ENCODE results near the gene FRMPD1.
A peak's percentile ranks its signal among the peaks of the same experiment; 100 is the strongest.

Gene FRMPD1

GRCh38 chr9:37692622-37693221 is 42.0 kb downstream of the FRMPD1 start:
- FAIRE-seq, result no peak
- TF ChIP-seq SPI1 (IDR thresholded peaks at IDR 0.05; ENCODE audit: low read depth, low read length) (no peak), POLR2AphosphoS5 (IDR thresholded peaks at IDR 0.05; ENCODE audit: low read depth, low read length) (no peak), TAF1 (IDR thresholded peaks at IDR 0.05; ENCODE audit: low read depth, low read length) (no peak), POU2F2 (IDR thresholded peaks at IDR 0.05; ENCODE audit: low read depth, low read length) (no peak), PAX5 (IDR thresholded peaks at IDR 0.05; ENCODE audit: insufficient read depth, low read length, severe bottlenecking) (no peak), POLR2A (IDR thresholded peaks at IDR 0.05; ENCODE audit: low read depth, low read length) (no peak)
- DNase-seq (ENCODE audit: insufficient read length, low spot score), result no peak

GRCh38 chr9:37693260-37693659 is 42.5 kb downstream of the FRMPD1 start:
- TF ChIP-seq POLR2AphosphoS5 (IDR thresholded peaks at IDR 0.05; ENCODE audit: low read depth, low read length) (no peak), PAX5 (IDR thresholded peaks at IDR 0.05; ENCODE audit: insufficient read depth, low read length, severe bottlenecking) (no peak), POLR2A (IDR thresholded peaks at IDR 0.05; ENCODE audit: low read depth, low read length) (no peak), TAF1 (IDR thresholded peaks at IDR 0.05; ENCODE audit: low read depth, low read length) (no peak), SPI1 (IDR thresholded peaks at IDR 0.05; ENCODE audit: low read depth, low read length) (no peak), POU2F2 (IDR thresholded peaks at IDR 0.05; ENCODE audit: low read depth, low read length) (no peak)
- DNase-seq (ENCODE audit: insufficient read length, low spot score) (no peak), FAIRE-seq (no peak)

GRCh38 chr9:37694355-37694754 is 43.6 kb downstream of the FRMPD1 start:
- DNase-seq (ENCODE audit: insufficient read length, low spot score) (no peak), FAIRE-seq (no peak)
- TF ChIP-seq TAF1 (IDR thresholded peaks at IDR 0.05; ENCODE audit: low read depth, low read length) (no peak), SPI1 (IDR thresholded peaks at IDR 0.05; ENCODE audit: low read depth, low read length) (no peak), POU2F2 (IDR thresholded peaks at IDR 0.05; ENCODE audit: low read depth, low read length) (no peak), PAX5 (IDR thresholded peaks at IDR 0.05; ENCODE audit: insufficient read depth, low read length, severe bottlenecking) (no peak), POLR2AphosphoS5 (IDR thresholded peaks at IDR 0.05; ENCODE audit: low read depth, low read length) (no peak), POLR2A (IDR thresholded peaks at IDR 0.05; ENCODE audit: low read depth, low read length) (no peak)

- no peak for TF ChIP-seq PAX5 (IDR thresholded peaks at IDR 0.05; ENCODE audit: insufficient read depth, low read length, severe bottlenecking)
- no peak for TF ChIP-seq POU2F2 (IDR thresholded peaks at IDR 0.05; ENCODE audit: low read depth, low read length)
- no peak for TF ChIP-seq SPI1 (IDR thresholded peaks at IDR 0.05; ENCODE audit: low read depth, low read length)
- TF ChIP-seq TAF1 (IDR thresholded peaks at IDR 0.05; ENCODE audit: low read depth, low read length), result no peak
- TF ChIP-seq POLR2A (IDR thresholded peaks at IDR 0.05; ENCODE audit: low read depth, low read length), result no peak
- TF ChIP-seq POLR2AphosphoS5 (IDR thresholded peaks at IDR 0.05; ENCODE audit: low read depth, low read length), result no peak
- DNase-seq (ENCODE audit: insufficient read length, low spot score) (no peak), FAIRE-seq (no peak)
These were observed 45.8 kb downstream of the FRMPD1 start for GRCh38 chr9:37696528-37696927.

GRCh38 chr9:37700131-37700530 is 49.4 kb downstream of the FRMPD1 start:
- TF ChIP-seq PAX5 (IDR thresholded peaks at IDR 0.05; ENCODE audit: insufficient read depth, low read length, severe bottlenecking), result no peak
- TF ChIP-seq POLR2AphosphoS5 (IDR thresholded peaks at IDR 0.05; ENCODE audit: low read depth, low read length), result no peak
- no peak for TF ChIP-seq TAF1 (IDR thresholded peaks at IDR 0.05; ENCODE audit: low read depth, low read length)
- no peak for TF ChIP-seq POLR2A (IDR thresholded peaks at IDR 0.05; ENCODE audit: low read depth, low read length)
- TF ChIP-seq SPI1 (IDR thresholded peaks at IDR 0.05; ENCODE audit: low read depth, low read length), result no peak
- FAIRE-seq (no peak), DNase-seq (ENCODE audit: insufficient read length, low spot score) (no peak)

- DNase-seq (ENCODE audit: insufficient read length, low spot score) (no peak), FAIRE-seq (no peak)
- TF ChIP-seq PAX5 (IDR thresholded peaks at IDR 0.05; ENCODE audit: insufficient read depth, low read length, severe bottlenecking) (no peak), POLR2A (IDR thresholded peaks at IDR 0.05; ENCODE audit: low read depth, low read length) (no peak), SPI1 (IDR thresholded peaks at IDR 0.05; ENCODE audit: low read depth, low read length) (no peak), POU2F2 (IDR thresholded peaks at IDR 0.05; ENCODE audit: low read depth, low read length) (no peak), POLR2AphosphoS5 (IDR thresholded peaks at IDR 0.05; ENCODE audit: low read depth, low read length) (no peak), TAF1 (IDR thresholded peaks at IDR 0.05; ENCODE audit: low read depth, low read length) (no peak)
These were observed 50.1 kb downstream of the FRMPD1 start for GRCh38 chr9:37700900-37701299.

- TF ChIP-seq PAX5 (IDR thresholded peaks at IDR 0.05; ENCODE audit: insufficient read depth, low read length, severe bottlenecking), result no peak
- no peak for TF ChIP-seq TAF1 (IDR thresholded peaks at IDR 0.05; ENCODE audit: low read depth, low read length)
- TF ChIP-seq POU2F2 (IDR thresholded peaks at IDR 0.05; ENCODE audit: low read depth, low read length), result no peak
- no peak for TF ChIP-seq POLR2AphosphoS5 (IDR thresholded peaks at IDR 0.05; ENCODE audit: low read depth, low read length)
- no peak for TF ChIP-seq POLR2A (IDR thresholded peaks at IDR 0.05; ENCODE audit: low read depth, low read length)
- no peak for TF ChIP-seq SPI1 (IDR thresholded peaks at IDR 0.05; ENCODE audit: low read depth, low read length)
- DNase-seq (ENCODE audit: insufficient read length, low spot score) (no peak), FAIRE-seq (no peak)
These were observed 55.0 kb downstream of the FRMPD1 start for GRCh38 chr9:37705787-37706186.

- DNase-seq (ENCODE audit: insufficient read length, low spot score) (no peak), FAIRE-seq (no peak)
- TF ChIP-seq TAF1 (IDR thresholded peaks at IDR 0.05; ENCODE audit: low read depth, low read length) (no peak), POU2F2 (IDR thresholded peaks at IDR 0.05; ENCODE audit: low read depth, low read length) (no peak), SPI1 (IDR thresholded peaks at IDR 0.05; ENCODE audit: low read depth, low read length) (no peak), POLR2A (IDR thresholded peaks at IDR 0.05; ENCODE audit: low read depth, low read length) (no peak), PAX5 (IDR thresholded peaks at IDR 0.05; ENCODE audit: insufficient read depth, low read length, severe bottlenecking) (no peak), POLR2AphosphoS5 (IDR thresholded peaks at IDR 0.05; ENCODE audit: low read depth, low read length) (no peak)
These were observed 55.5 kb downstream of the FRMPD1 start for GRCh38 chr9:37706290-37706689.

- DNase-seq (ENCODE audit: insufficient read length, low spot score) (no peak), FAIRE-seq (no peak)
- TF ChIP-seq POU2F2 (IDR thresholded peaks at IDR 0.05; ENCODE audit: low read depth, low read length) (no peak), SPI1 (IDR thresholded peaks at IDR 0.05; ENCODE audit: low read depth, low read length) (no peak), TAF1 (IDR thresholded peaks at IDR 0.05; ENCODE audit: low read depth, low read length) (no peak), POLR2AphosphoS5 (IDR thresholded peaks at IDR 0.05; ENCODE audit: low read depth, low read length) (no peak), POLR2A (IDR thresholded peaks at IDR 0.05; ENCODE audit: low read depth, low read length) (no peak), PAX5 (IDR thresholded peaks at IDR 0.05; ENCODE audit: insufficient read depth, low read length, severe bottlenecking) (no peak)
These were observed 57.0 kb downstream of the FRMPD1 start for GRCh38 chr9:37707748-37708147.

GRCh38 chr9:37710046-37710445 is 59.3 kb downstream of the FRMPD1 start:
- DNase-seq (ENCODE audit: insufficient read length, low spot score) (no peak), FAIRE-seq (no peak)
- TF ChIP-seq POU2F2 (IDR thresholded peaks at IDR 0.05; ENCODE audit: low read depth, low read length) (no peak), SPI1 (IDR thresholded peaks at IDR 0.05; ENCODE audit: low read depth, low read length) (peak; percentile 77), TAF1 (IDR thresholded peaks at IDR 0.05; ENCODE audit: low read depth, low read length) (no peak), POLR2A (IDR thresholded peaks at IDR 0.05; ENCODE audit: low read depth, low read length) (no peak)
